Mucosa of stomach (tissue), 1 donor: ENCODE data around the gene KMT2C.
"Not testable (repeated sequence)": the region's sequence is repeated elsewhere in the genome, so short reads cannot be mapped to it uniquely, and the experiment has no call there.

Experiments used
- H3K27me3 ChIP-seq: one replicate; pipeline ENCODE4 v1.7.0; 2013; ENCODE audit warnings: mild to moderate bottlenecking, low read length; ENCODE audit not compliant: control insufficient read depth, insufficient read depth
- H3K36me3 ChIP-seq: one replicate; pipeline ENCODE4 v1.7.0; 2013; ENCODE audit warnings: low read length; ENCODE audit not compliant: control insufficient read depth, insufficient read depth
- H3K4me1 ChIP-seq: one replicate; pipeline ENCODE4 v1.7.0; 2013; ENCODE audit warnings: mild to moderate bottlenecking, low read length; ENCODE audit not compliant: control insufficient read depth, insufficient read depth
- H3K4me3 ChIP-seq: one replicate; pipeline ENCODE4 v1.7.0; 2013; ENCODE audit warnings: low read length
- H3K9ac ChIP-seq: one replicate; pipeline ENCODE4 v1.7.0; 2013; ENCODE audit warnings: mild to moderate bottlenecking, low read length, moderate library complexity
- H3K9me3 ChIP-seq: one replicate; pipeline ENCODE4 v1.7.0; 2013; ENCODE audit warnings: mild to moderate bottlenecking, low read length, moderate library complexity; ENCODE audit not compliant: control insufficient read depth
- donor health status: Pancreatic carcinoma.

Gene KMT2C

GRCh38 chr7:152464312-152465118 lies 28.7 kb upstream of the KMT2C start:
- no peaks in the 10 kb centered on the region for H3K27me3 ChIP-seq
- peak overlapping the region; percentile 65 for H3K4me3 ChIP-seq
- no peaks in the 10 kb centered on the region for H3K9me3 ChIP-seq
- no peaks in the 10 kb centered on the region for H3K4me1 ChIP-seq
- H3K9ac ChIP-seq: peak overlapping the region; percentile 97
- H3K36me3 ChIP-seq: no peaks in the 10 kb centered on the region

- Histone ChIP-seq H3K36me3 (no peaks in the 10 kb centered on the region), H3K9ac (peak overlapping the region; percentile 97), H3K4me3 (peak overlapping the region; percentile 65), H3K27me3 (no peaks in the 10 kb centered on the region), H3K9me3 (no peaks in the 10 kb centered on the region), H3K4me1 (no peaks in the 10 kb centered on the region)
Observed at GRCh38 chr7:152463709-152464311, 28.0 kb upstream of the KMT2C start.

DNA sequence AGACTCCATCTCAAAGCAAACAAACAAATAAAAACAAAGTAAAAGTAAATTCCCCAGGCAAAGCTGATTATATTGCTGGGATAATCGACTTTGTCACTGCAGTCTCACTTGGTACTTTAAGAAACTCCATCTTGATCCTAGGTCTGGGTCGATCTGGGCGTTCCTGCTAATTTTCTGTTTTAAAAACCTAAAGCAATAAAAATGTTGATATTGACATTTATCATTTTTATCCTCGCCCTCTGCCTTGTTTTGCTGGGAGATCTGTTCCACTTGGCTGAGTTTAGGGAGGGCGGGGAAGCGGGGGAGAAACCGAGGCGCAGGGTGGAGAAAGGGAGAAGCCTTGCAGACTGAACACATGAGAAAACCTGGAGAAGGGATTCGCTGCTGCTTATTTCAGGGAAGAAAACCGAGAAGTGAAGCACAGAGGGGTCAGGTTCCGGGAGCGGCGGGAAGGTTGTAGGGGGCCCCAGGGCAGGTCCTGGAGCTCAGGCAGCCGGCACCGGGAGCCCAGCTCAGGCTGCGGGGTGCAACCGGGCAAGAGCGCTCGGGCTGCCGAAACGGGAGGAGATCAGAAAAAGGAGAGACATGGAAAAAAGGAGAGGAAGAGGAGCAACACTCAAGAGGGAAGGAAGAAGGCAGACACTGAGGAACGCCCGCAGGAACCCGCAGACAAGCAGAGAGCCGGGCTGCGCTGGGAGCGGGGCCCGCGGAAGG lies 27.3 kb upstream of the KMT2C start:
- Histone ChIP-seq H3K36me3 (no peaks in the 10 kb centered on the region), H3K9me3 (no peaks in the 10 kb centered on the region), H3K27me3 (no peaks in the 10 kb centered on the region), H3K4me1 (no peaks in the 10 kb centered on the region), H3K9ac (peak overlapping the region; percentile 92), H3K4me3 (peak overlapping the region; percentile 70)

DNA sequence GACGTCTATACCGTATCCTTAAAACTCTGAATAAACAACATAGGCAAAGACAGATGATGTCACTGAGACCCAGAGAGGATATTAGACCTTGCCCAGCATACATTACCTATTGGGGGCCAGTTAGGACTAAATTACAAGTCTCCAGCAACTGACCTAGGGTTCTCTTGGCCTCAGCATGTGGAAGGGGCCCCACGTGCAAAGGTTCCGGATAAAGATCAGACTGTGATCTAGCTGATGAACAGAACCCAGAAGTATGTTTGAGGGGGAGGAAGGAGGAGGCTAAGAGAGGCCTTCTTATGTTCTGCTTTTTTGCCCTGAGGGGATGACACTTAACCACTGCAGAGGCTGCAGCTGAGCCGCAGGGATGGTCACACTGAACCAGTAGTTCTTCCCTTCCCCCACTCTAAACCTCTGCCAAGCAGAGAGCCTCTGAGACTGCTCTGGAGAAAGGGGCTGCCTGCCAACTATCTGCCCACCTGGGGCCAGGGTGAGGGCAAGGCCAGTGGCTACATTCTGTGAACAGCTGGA lies 24.0 kb upstream of the KMT2C start:
- H3K9me3 ChIP-seq: no peaks in the 10 kb centered on the region
- H3K27me3 ChIP-seq: no peaks in the 10 kb centered on the region
- H3K36me3 ChIP-seq: no peaks in the 10 kb centered on the region
- no peaks in the 10 kb centered on the region for H3K4me1 ChIP-seq
- no peak overlapping the region for H3K4me3 ChIP-seq
- no peak overlapping the region for H3K9ac ChIP-seq

DNA sequence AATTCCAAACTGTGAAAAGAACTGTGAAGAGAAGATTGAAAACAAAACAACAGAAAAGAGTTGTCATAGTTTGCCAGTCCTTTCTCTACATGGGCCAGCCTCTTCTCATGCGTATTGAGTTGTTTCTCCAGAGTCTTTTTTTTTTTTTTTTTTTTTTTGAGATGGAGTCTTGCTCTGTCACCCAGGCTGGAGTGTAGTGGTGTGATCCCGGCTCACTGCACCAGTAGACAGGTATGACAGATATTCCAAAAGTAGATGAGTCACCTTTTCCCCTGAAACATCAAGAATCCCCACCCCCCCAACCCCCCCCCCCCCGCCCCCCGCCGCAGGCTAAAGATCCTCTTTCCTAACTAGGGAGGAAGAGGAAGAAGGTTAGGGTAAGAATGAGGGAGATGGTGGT lies 15.6 kb upstream of the KMT2C start:
- no peaks in the 10 kb centered on the region for H3K27me3 ChIP-seq

GRCh38 chr7:152445386-152446008 lies 9.7 kb upstream of the KMT2C start:
- H3K36me3 ChIP-seq, H3K4me3 ChIP-seq, H3K9me3 ChIP-seq, H3K27me3 ChIP-seq, H3K9ac ChIP-seq, H3K4me1 ChIP-seq: not testable (repeated sequence)

More for the DNA sequence above, 15.6 kb upstream of the KMT2C start:
- H3K4me1 ChIP-seq: no peaks in the 10 kb centered on the region
- H3K9ac ChIP-seq: no peak overlapping the region
- H3K9me3 ChIP-seq: no peaks in the 10 kb centered on the region
- no peaks in the 10 kb centered on the region for H3K36me3 ChIP-seq
- no peak overlapping the region for H3K4me3 ChIP-seq

GRCh38 chr7:152443586-152443985 lies 7.8 kb upstream of the KMT2C start:
- no peak overlapping the region for H3K9ac ChIP-seq
- no peak overlapping the region for H3K4me3 ChIP-seq
- H3K4me1 ChIP-seq: no peaks in the 10 kb centered on the region
- no peaks in the 10 kb centered on the region for H3K36me3 ChIP-seq
- no peaks in the 10 kb centered on the region for H3K9me3 ChIP-seq
- H3K27me3 ChIP-seq: no peaks in the 10 kb centered on the region

GRCh38 chr7:152442330-152442835 lies 6.6 kb upstream of the KMT2C start:
- Histone ChIP-seq H3K9ac (no peak overlapping the region), H3K9me3 (no peaks in the 10 kb centered on the region), H3K36me3 (no peaks in the 10 kb centered on the region), H3K4me3 (no peak overlapping the region), H3K27me3 (no peaks in the 10 kb centered on the region), H3K4me1 (peaks cover 2% of the 10 kb centered on the region)

GRCh38 chr7:152441810-152442209 lies 6.0 kb upstream of the KMT2C start:
- H3K27me3 ChIP-seq, H3K9me3 ChIP-seq, H3K9ac ChIP-seq, H3K4me1 ChIP-seq, H3K4me3 ChIP-seq, H3K36me3 ChIP-seq: not testable (repeated sequence)

- not testable (repeated sequence) for H3K9me3 ChIP-seq, H3K27me3 ChIP-seq, H3K9ac ChIP-seq, H3K4me3 ChIP-seq, H3K4me1 ChIP-seq, H3K36me3 ChIP-seq
Observed at GRCh38 chr7:152441168-152441567, 5.4 kb upstream of the KMT2C start.

- H3K9ac ChIP-seq: not testable (repeated sequence)
Observed at GRCh38 chr7:152438017-152438416, 2.2 kb upstream of the KMT2C start.

More at GRCh38 chr7:152438017-152438416, 2.2 kb upstream of the KMT2C start:
- H3K4me1 ChIP-seq, H3K36me3 ChIP-seq, H3K9me3 ChIP-seq, H3K4me3 ChIP-seq, H3K27me3 ChIP-seq: not testable (repeated sequence)
